ENCODE data around the gene ANKS1B. TPM values are rescaled to one million over a fixed set of nuclear protein-coding genes. Genes with fewer than 3 reads are reported as not detected.

The ANKS1B gene
- total RNA-seq, 1 experiment from 2014 or later: 18.8 TPM

- TF ChIP-seq CTCF (IDR thresholded peaks at IDR 0.05; ENCODE audit: unreplicated experiment): no peak
- H3K4me3 Mint-ChIP-seq (ENCODE audit: unreplicated experiment): no peak overlapping the region
- ChIA-PET CTCF (interaction anchor here (0.6 to 0.9 kb wide), 3 partner anchors 13 to 414 kb away, joined by 3 read pairs; no protein-coding TSS in a partner anchor), POLR2A (no interaction called here)
- H3K4me1 Mint-ChIP-seq (ENCODE audit: insufficient read depth, unreplicated experiment): no peaks in the 10 kb centered on the region
- no peak for DNase-seq (ENCODE audit: unreplicated experiment)
- no peaks in the 10 kb centered on the region for H3K36me3 Mint-ChIP-seq (ENCODE audit: insufficient read depth, unreplicated experiment)
- BruUV-seq (replicated peaks): no TSS peak
- no peaks in the 10 kb centered on the region for H3K27me3 Mint-ChIP-seq (ENCODE audit: insufficient read depth, unreplicated experiment)
- no peak overlapping the region for H3K27ac Mint-ChIP-seq (ENCODE audit: low read depth, unreplicated experiment)
- intact Hi-C loops (cut with micrococcal nuclease): no loop called here
- no peaks in the 10 kb centered on the region for H3K9me3 Mint-ChIP-seq (ENCODE audit: unreplicated experiment)
These were observed 610.7 kb downstream of the ANKS1B start for GRCh38 chr12:99374023-99374422.

- intact Hi-C loops (cut with micrococcal nuclease): no loop called here
- no peak overlapping the region for H3K27ac Mint-ChIP-seq (ENCODE audit: low read depth, unreplicated experiment)
These were observed 612.3 kb downstream of the ANKS1B start for GRCh38 chr12:99372257-99372920.

GRCh38 chr12:99370421-99371138, 614.2 kb downstream of the ANKS1B start:
- H3K36me3 Mint-ChIP-seq (ENCODE audit: insufficient read depth, unreplicated experiment): no peaks in the 10 kb centered on the region
- H3K9me3 Mint-ChIP-seq (ENCODE audit: unreplicated experiment): no peaks in the 10 kb centered on the region
- H3K27ac Mint-ChIP-seq (ENCODE audit: low read depth, unreplicated experiment): no peak overlapping the region
- POLR2A ChIA-PET: no interaction called here
- CTCF ChIA-PET: interaction anchor here (0.7 kb wide), 1 partner anchor 10 kb away, joined by 3 read pairs; no protein-coding TSS in a partner anchor
- DNase-seq (ENCODE audit: unreplicated experiment): no peak
- H3K4me1 Mint-ChIP-seq (ENCODE audit: insufficient read depth, unreplicated experiment): no peaks in the 10 kb centered on the region
- no peak overlapping the region for H3K4me3 Mint-ChIP-seq (ENCODE audit: unreplicated experiment)
- BruUV-seq (replicated peaks): no TSS peak
- intact Hi-C loops (cut with micrococcal nuclease): no loop called here
- TF ChIP-seq CTCF (IDR thresholded peaks at IDR 0.05; ENCODE audit: unreplicated experiment): no peak
- H3K27me3 Mint-ChIP-seq (ENCODE audit: insufficient read depth, unreplicated experiment): no peaks in the 10 kb centered on the region

More at GRCh38 chr12:99372257-99372920, 612.3 kb downstream of the ANKS1B start:
- Mint-ChIP-seq H3K9me3 (ENCODE audit: unreplicated experiment) (no peaks in the 10 kb centered on the region), H3K27me3 (ENCODE audit: insufficient read depth, unreplicated experiment) (no peaks in the 10 kb centered on the region), H3K4me1 (ENCODE audit: insufficient read depth, unreplicated experiment) (no peaks in the 10 kb centered on the region), H3K36me3 (ENCODE audit: insufficient read depth, unreplicated experiment) (no peaks in the 10 kb centered on the region), H3K4me3 (ENCODE audit: unreplicated experiment) (no peak overlapping the region)
- no peak for TF ChIP-seq CTCF (IDR thresholded peaks at IDR 0.05; ENCODE audit: unreplicated experiment)
- ChIA-PET CTCF (no interaction called here), POLR2A (interaction anchor here (0.8 kb wide), 1 partner anchor 24 kb away, joined by 3 read pairs; no protein-coding TSS in a partner anchor)
- BruUV-seq (replicated peaks): no TSS peak
- no peak for DNase-seq (ENCODE audit: unreplicated experiment)

- POLR2A ChIA-PET: no interaction called here
- no peak overlapping the region for H3K4me3 Mint-ChIP-seq (ENCODE audit: unreplicated experiment)
- no peak for TF ChIP-seq CTCF (IDR thresholded peaks at IDR 0.05; ENCODE audit: unreplicated experiment)
- no peaks in the 10 kb centered on the region for H3K9me3 Mint-ChIP-seq (ENCODE audit: unreplicated experiment)
- no peaks in the 10 kb centered on the region for H3K4me1 Mint-ChIP-seq (ENCODE audit: insufficient read depth, unreplicated experiment)
- no peaks in the 10 kb centered on the region for H3K27me3 Mint-ChIP-seq (ENCODE audit: insufficient read depth, unreplicated experiment)
- H3K27ac Mint-ChIP-seq (ENCODE audit: low read depth, unreplicated experiment): no peak overlapping the region
- H3K36me3 Mint-ChIP-seq (ENCODE audit: insufficient read depth, unreplicated experiment): no peaks in the 10 kb centered on the region
- intact Hi-C loops (cut with micrococcal nuclease): no loop called here
- BruUV-seq (replicated peaks): no TSS peak
- CTCF ChIA-PET: no interaction called here
- peak; percentile 17 for DNase-seq (ENCODE audit: unreplicated experiment)
These were observed 617.6 kb downstream of the ANKS1B start for GRCh38 chr12:99367181-99367580.

Measured in MCF 10A (cell line).